DOHH2 (cell line): ENCODE measurements around the gene B4GALT2.

Source experiments
- H3F3A ChIP-seq: fragments of 200-600 bp; sonication (generic), shearing (Covaris generic); 2 replicates; pipeline ENCODE4 v1.6.0; 2016; ENCODE audit warnings: antibody characterized with exemption, mild to moderate bottlenecking; ENCODE audit not compliant: control insufficient read depth, insufficient read depth
- H3K27ac ChIP-seq: fragments of 200-600 bp; sonication (generic); 2 replicates; pipeline ENCODE4 v1.5.1; 2014; ENCODE audit warnings: low read depth, mild to moderate bottlenecking, low read length, moderate library complexity
- H3K27me3 ChIP-seq: fragments of 200-600 bp; sonication (generic); 2 replicates; pipeline ENCODE4 v1.6.1; 2014; ENCODE audit warnings: mild to moderate bottlenecking, low read length, mixed read lengths; ENCODE audit not compliant: control insufficient read depth
- H3K36me3 ChIP-seq: fragments of 200-600 bp; sonication (generic); 2 replicates; pipeline ENCODE4 v1.6.1; 2014; ENCODE audit warnings: mild to moderate bottlenecking, low read length, moderate library complexity, mixed read lengths; ENCODE audit not compliant: control insufficient read depth
- H3K4me1 ChIP-seq: fragments of 200-600 bp; sonication (generic); 2 replicates; pipeline ENCODE4 v1.6.1; 2014; ENCODE audit warnings: mild to moderate bottlenecking, low read length, mixed read lengths; ENCODE audit not compliant: control insufficient read depth
- H3K4me2 ChIP-seq: fragments of 200-600 bp; sonication (generic); 2 replicates; pipeline ENCODE4 v1.6.0; 2014; ENCODE audit warnings: mild to moderate bottlenecking, low read length, moderate library complexity
- H3K4me3 ChIP-seq: fragments of 200-600 bp; sonication (generic); 2 replicates; pipeline ENCODE4 v1.5.1; 2014; ENCODE audit warnings: mild to moderate bottlenecking, low read length, mixed read lengths
- H3K79me2 ChIP-seq: fragments of 200-600 bp; sonication (generic); 2 replicates; pipeline ENCODE4 v1.6.1; 2014; ENCODE audit warnings: mild to moderate bottlenecking, low read length, mixed read lengths; ENCODE audit not compliant: control insufficient read depth
- H3K9me2 ChIP-seq: fragments of 200-600 bp; sonication (generic); replicated peaks from 2 replicates; pipeline ENCODE4 v1.6.1; 2014; ENCODE audit warnings: mild to moderate bottlenecking, low read length, mixed read lengths; ENCODE audit not compliant: control insufficient read depth
- H3K9me3 ChIP-seq: fragments of 200-600 bp; sonication (generic); 2 replicates; pipeline ENCODE4 v1.6.1; 2014; ENCODE audit warnings: antibody characterized with exemption, low read length, mixed read lengths; ENCODE audit not compliant: control insufficient read depth, insufficient read depth
- H4K20me1 ChIP-seq: fragments of 200-600 bp; sonication (generic); 2 replicates; pipeline ENCODE4 v1.6.0; 2014; ENCODE audit warnings: low read depth, mild to moderate bottlenecking, antibody characterized with exemption, low read length, moderate library complexity; ENCODE audit not compliant: control insufficient read depth, insufficient read depth
- EZH2phosphoT487 ChIP-seq: fragments of 200-600 bp; sonication (generic); IDR thresholded peaks from 2 replicates; pipeline ENCODE4 v1.6.1; 2017; ENCODE audit warnings: borderline replicate concordance, mild to moderate bottlenecking, antibody characterized with exemption, low read length, moderate library complexity, mixed read lengths
- TF ChIP-seq, protein P1 (sequence below): fragments of 200-600 bp; sonication (generic); IDR thresholded peaks from one replicate; pipeline ENCODE4 v1.5.1; 2014; ENCODE audit warnings: antibody characterized with exemption, mild to moderate bottlenecking, low read depth, low read length; ENCODE audit not compliant: poor library complexity, severe bottlenecking

Gene B4GALT2

GRCh38 chr1:43978551-43979260 lies at the start of gene B4GALT2:
TSS of gene B4GALT2 (plus strand) at chr1:43979210. CDS start at chr1:43981161, 1,951 bp downstream.
- H3K4me3 ChIP-seq, result peak within 1 kb of the TSS; percentile 94
- H3K79me2 ChIP-seq, result peaks cover 76% of the 10 kb centered on the region
- peak within 1 kb of the TSS; percentile 30; the same call in 1 of the 2 replicates for H3K27ac ChIP-seq
- no peak for TF ChIP-seq EZH2phosphoT487
- TF ChIP-seq, protein P1, sequence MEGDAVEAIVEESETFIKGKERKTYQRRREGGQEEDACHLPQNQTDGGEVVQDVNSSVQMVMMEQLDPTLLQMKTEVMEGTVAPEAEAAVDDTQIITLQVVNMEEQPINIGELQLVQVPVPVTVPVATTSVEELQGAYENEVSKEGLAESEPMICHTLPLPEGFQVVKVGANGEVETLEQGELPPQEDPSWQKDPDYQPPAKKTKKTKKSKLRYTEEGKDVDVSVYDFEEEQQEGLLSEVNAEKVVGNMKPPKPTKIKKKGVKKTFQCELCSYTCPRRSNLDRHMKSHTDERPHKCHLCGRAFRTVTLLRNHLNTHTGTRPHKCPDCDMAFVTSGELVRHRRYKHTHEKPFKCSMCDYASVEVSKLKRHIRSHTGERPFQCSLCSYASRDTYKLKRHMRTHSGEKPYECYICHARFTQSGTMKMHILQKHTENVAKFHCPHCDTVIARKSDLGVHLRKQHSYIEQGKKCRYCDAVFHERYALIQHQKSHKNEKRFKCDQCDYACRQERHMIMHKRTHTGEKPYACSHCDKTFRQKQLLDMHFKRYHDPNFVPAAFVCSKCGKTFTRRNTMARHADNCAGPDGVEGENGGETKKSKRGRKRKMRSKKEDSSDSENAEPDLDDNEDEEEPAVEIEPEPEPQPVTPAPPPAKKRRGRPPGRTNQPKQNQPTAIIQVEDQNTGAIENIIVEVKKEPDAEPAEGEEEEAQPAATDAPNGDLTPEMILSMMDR, result no peak
- peaks cover 10% of the 10 kb centered on the region; the same call in 1 of the 2 replicates for H4K20me1 ChIP-seq
- H3K9me3 ChIP-seq, result no peaks in the 10 kb centered on the region
- peaks cover 12% of the 10 kb centered on the region for H3F3A ChIP-seq
- peaks cover 52% of the 10 kb centered on the region for H3K4me1 ChIP-seq
- peak within 1 kb of the TSS; percentile 94 for H3K4me2 ChIP-seq
- no peaks in the 10 kb centered on the region for H3K9me2 ChIP-seq
- H3K36me3 ChIP-seq, result peaks cover 55% of the 10 kb centered on the region
- H3K27me3 ChIP-seq, result no peaks in the 10 kb centered on the region

- TF ChIP-seq EZH2phosphoT487, result no peak
- TF ChIP-seq, protein P1, result peak; percentile 59
- no peaks in the 10 kb centered on the region for H4K20me1 ChIP-seq
- peaks cover 5% of the 10 kb centered on the region for H3K4me1 ChIP-seq
- H3K27me3 ChIP-seq, result no peaks in the 10 kb centered on the region
- no peak overlapping the region for H3K4me2 ChIP-seq
- H3F3A ChIP-seq, result no peaks in the 10 kb centered on the region
- no peaks in the 10 kb centered on the region for H3K36me3 ChIP-seq
- H3K4me3 ChIP-seq, result no peak overlapping the region
- no peaks in the 10 kb centered on the region for H3K79me2 ChIP-seq
- no peaks in the 10 kb centered on the region for H3K9me2 ChIP-seq
- no peaks in the 10 kb centered on the region for H3K9me3 ChIP-seq
- H3K27ac ChIP-seq, result no peak overlapping the region
Observed at GRCh38 chr1:43930168-43930948, 48.7 kb upstream of the B4GALT2 start.

- H3K4me2 ChIP-seq, result no peak overlapping the region
- H3K9me2 ChIP-seq, result no peaks in the 10 kb centered on the region
- H3K27ac ChIP-seq, result no peak overlapping the region
- H4K20me1 ChIP-seq, result no peaks in the 10 kb centered on the region
- peaks cover 5% of the 10 kb centered on the region for H3K4me1 ChIP-seq
- TF ChIP-seq, protein P1, result no peak
- TF ChIP-seq EZH2phosphoT487, result no peak
- H3K36me3 ChIP-seq, result no peaks in the 10 kb centered on the region
- H3F3A ChIP-seq, result no peaks in the 10 kb centered on the region
- H3K4me3 ChIP-seq, result no peak overlapping the region
- H3K9me3 ChIP-seq, result no peaks in the 10 kb centered on the region
- no peaks in the 10 kb centered on the region for H3K27me3 ChIP-seq
- no peaks in the 10 kb centered on the region for H3K79me2 ChIP-seq
Observed at GRCh38 chr1:43930949-43931275, 48.1 kb upstream of the B4GALT2 start.
